ENCODE data around the gene SYPL1. TPM values are rescaled to one million over a fixed set of nuclear protein-coding genes. Genes with fewer than 3 reads are reported as not detected.
"Not testable (repeated sequence)": the region's sequence is repeated elsewhere in the genome, so short reads cannot be mapped to it uniquely, and the experiment has no call there.

SYPL1 gene
- total RNA-seq, 4 donors from 2014 or later, result 83.6 to 135 (median 90.8) TPM

DNA sequence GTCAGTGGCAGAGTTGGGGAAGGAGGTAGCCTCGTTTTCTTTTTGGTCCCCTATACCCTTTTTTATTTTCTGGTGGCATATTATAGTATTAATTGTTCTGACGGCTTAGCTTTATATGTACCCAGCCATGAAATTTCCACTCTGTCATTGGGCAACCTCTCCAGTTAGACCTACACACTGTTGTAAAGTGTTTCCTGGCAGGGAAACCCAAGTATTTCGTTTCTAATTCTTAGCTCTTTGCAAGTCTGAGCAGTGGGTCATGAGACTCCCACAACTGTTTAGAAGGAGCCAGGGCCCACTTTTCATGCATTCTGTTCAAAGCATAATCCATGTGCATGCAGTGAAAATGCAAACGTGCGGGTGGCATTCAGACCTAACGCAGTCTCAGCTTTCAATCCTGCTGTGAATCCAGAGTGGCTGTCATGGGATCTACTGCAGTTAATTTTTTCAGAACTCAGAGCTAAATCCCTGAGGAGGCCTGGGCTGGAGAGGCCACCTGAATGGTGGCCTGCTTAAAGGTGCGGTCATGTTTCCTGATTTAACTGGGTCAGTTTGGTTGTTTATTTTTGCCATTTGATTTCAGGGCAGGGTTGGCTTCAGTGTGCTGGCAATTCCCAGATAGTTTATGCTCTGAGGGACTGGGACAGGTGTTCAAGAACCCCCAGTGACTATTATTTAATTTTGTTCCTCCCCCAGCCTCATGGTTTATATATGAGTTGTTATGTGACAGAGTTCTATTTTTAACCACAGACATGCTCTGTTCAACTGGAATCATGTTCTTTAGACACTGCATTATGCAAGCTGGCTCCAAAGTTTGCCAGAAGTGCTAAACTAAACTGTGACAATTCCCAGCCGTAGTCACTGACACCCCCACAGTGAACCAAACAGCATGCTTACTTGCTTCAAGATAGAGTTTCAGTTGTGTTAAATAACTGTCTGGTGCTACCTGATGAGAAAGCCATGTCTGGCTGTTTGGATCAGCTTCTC is 27.4 kb upstream of the SYPL1 start:
- WGBS, result 47% methylated on average over 8 of the region's 8 CpGs
- H3K4me1 ChIP-seq, result peaks cover 8 to 25% (median 24%) of the 10 kb centered on the region in 4 donors
- no peaks in the 10 kb centered on the region for H3K27me3 ChIP-seq
- peak overlapping the region; percentile 63 to 83 (median 72) for H3K27ac ChIP-seq (replicated peaks in 1 of 4)
- H3K4me3 ChIP-seq, result no peak overlapping the region
- H3K9me3 ChIP-seq, result no peaks in the 10 kb centered on the region
- peak; percentile 88 for DNase-seq (ENCODE audit: extremely low spot score)
- intact Hi-C loops (cut with DNase I), result no loop called here
- no peak for TF ChIP-seq EP300 (IDR thresholded peaks at IDR 0.05)
- TF ChIP-seq POLR2AphosphoS5 (IDR thresholded peaks at IDR 0.05), result peak; percentile 73 to 80
- no peaks in the 10 kb centered on the region for H3K36me3 ChIP-seq

DNA sequence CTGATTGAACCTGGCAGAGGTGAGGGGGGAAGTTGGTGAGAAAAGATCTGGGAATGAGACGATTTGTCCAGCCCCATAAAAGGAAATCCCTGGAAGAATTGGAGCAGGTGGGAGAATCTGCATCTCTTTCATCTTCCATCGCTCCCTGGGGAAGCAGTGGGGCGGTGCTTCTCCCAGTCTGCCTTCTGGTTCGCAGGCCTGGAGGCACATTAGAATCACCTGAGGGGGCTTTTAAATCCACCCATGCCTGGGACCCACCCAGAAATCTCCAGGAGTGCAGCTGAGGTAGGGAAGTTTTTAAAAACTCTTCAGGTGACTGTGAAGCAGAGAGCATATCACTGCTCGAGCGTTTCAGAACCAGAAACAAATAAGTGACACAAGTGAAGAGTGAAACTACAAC is 26.7 kb upstream of the SYPL1 start:
- intact Hi-C loops (cut with DNase I), result no loop called here
- Histone ChIP-seq H3K4me3 (no peak overlapping the region), H3K4me1 (peaks cover 8 to 25% (median 24%) of the 10 kb centered on the region in 4 donors), H3K36me3 (no peaks in the 10 kb centered on the region), H3K27ac (replicated peaks in 1 of 4) (peak overlapping the region; percentile 63 to 83 (median 72)), H3K27me3 (no peaks in the 10 kb centered on the region), H3K9me3 (no peaks in the 10 kb centered on the region)
- WGBS, result 87% methylated on average over 6 of the region's 6 CpGs
- TF ChIP-seq EP300 (IDR thresholded peaks at IDR 0.05) (no peak), POLR2AphosphoS5 (IDR thresholded peaks at IDR 0.05) (no peak), POLR2A (IDR thresholded peaks at IDR 0.05; ENCODE audit: low read depth) (no peak)
- TF ChIP-seq, protein P1, sequence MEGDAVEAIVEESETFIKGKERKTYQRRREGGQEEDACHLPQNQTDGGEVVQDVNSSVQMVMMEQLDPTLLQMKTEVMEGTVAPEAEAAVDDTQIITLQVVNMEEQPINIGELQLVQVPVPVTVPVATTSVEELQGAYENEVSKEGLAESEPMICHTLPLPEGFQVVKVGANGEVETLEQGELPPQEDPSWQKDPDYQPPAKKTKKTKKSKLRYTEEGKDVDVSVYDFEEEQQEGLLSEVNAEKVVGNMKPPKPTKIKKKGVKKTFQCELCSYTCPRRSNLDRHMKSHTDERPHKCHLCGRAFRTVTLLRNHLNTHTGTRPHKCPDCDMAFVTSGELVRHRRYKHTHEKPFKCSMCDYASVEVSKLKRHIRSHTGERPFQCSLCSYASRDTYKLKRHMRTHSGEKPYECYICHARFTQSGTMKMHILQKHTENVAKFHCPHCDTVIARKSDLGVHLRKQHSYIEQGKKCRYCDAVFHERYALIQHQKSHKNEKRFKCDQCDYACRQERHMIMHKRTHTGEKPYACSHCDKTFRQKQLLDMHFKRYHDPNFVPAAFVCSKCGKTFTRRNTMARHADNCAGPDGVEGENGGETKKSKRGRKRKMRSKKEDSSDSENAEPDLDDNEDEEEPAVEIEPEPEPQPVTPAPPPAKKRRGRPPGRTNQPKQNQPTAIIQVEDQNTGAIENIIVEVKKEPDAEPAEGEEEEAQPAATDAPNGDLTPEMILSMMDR (IDR thresholded peaks at IDR 0.05), result no peak
- DNase-seq (ENCODE audit: extremely low spot score), result peak; percentile 24

DNA sequence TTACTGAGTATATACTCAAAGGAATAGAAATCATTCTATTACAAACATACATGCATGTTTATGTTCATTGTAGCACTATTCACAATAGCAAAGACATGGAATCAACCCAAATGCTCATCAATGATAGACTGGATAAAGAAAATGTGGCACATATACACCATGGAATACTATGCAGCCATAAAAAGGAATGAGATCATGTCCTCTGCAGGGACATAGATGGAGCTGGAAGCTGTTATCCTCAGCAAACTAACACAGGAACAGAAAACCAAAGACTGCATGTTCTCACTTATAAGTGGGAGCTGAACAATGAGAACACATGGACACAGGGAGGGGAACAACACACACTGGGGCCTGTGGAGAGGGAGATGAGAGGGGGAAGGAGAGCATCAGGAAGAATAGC is 26.1 kb upstream of the SYPL1 start:
- peaks cover 8 to 25% (median 24%) of the 10 kb centered on the region in 4 donors for H3K4me1 ChIP-seq
- H3K36me3 ChIP-seq; H3K4me3 ChIP-seq; H3K27me3 ChIP-seq; H3K27ac ChIP-seq (replicated peaks in 1 of 4); intact Hi-C loops (cut with DNase I); H3K9me3 ChIP-seq; DNase-seq (ENCODE audit: extremely low spot score): not testable (repeated sequence)

DNA sequence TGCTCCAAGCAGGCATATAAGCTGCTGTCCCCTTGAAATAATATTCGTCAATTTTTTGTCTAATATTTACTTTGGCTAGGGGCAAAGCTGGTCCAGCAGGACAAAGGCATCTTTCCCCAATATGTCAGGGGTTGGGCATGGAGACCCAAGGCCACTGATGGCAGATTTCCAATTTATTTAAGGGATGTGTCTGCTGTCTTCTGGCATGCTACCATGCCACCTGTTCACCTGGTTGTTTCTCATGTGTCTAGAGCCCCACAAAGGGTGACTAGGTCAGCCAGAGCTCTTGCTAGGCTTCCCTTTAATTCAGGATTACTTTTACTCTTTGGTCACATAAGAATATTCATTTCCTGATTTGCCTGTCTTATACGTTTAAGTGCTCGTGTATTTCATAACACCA is 22.1 kb upstream of the SYPL1 start:
- Histone ChIP-seq H3K27ac (replicated peaks in 1 of 4) (no peak overlapping the region), H3K9me3 (no peaks in the 10 kb centered on the region), H3K36me3 (no peaks in the 10 kb centered on the region), H3K4me1 (peaks cover 3 to 6% (median 6%) of the 10 kb centered on the region in 4 donors), H3K27me3 (no peaks in the 10 kb centered on the region), H3K4me3 (no peak overlapping the region)
- WGBS, result 79% methylated on average over 3 of the region's 3 CpGs
- TF ChIP-seq EP300 (IDR thresholded peaks at IDR 0.05) (no peak), POLR2A (IDR thresholded peaks at IDR 0.05; ENCODE audit: low read depth) (no peak), POLR2AphosphoS5 (IDR thresholded peaks at IDR 0.05) (no peak)
- TF ChIP-seq, protein P1 (IDR thresholded peaks at IDR 0.05), result no peak
- intact Hi-C loops (cut with DNase I), result no loop called here
- no peak for DNase-seq (ENCODE audit: extremely low spot score)

DNA sequence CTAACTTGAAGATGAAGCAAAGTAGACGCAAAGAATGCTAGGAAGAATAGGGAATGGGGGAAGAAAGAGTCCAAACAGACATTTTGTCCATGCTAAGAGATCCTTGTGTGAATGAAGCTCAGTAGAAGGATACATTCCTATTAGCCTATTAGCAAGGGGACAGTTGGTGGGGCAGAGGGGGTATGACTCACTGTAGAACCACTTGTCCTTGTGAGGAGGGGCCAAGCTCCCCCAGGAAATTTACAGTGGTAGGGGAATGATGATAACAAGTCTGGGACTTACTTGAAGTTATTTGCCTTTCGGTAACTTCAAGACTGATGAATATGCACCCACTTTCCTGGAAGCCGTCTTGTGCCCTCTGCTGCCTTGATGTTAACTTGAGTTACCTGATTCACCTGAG is 17.2 kb upstream of the SYPL1 start:
- H3K4me1 ChIP-seq, result peaks cover 0 to 24% (median 14%) of the 10 kb centered on the region in 4 donors
- DNase-seq (ENCODE audit: extremely low spot score), result no peak
- no peaks in the 10 kb centered on the region for H3K36me3 ChIP-seq
- H3K27me3 ChIP-seq, result no peaks in the 10 kb centered on the region
- no peaks in the 10 kb centered on the region for H3K9me3 ChIP-seq
- TF ChIP-seq EP300 (IDR thresholded peaks at IDR 0.05), result no peak
- TF ChIP-seq POLR2AphosphoS5 (IDR thresholded peaks at IDR 0.05), result no peak
- TF ChIP-seq POLR2A (IDR thresholded peaks at IDR 0.05; ENCODE audit: low read depth), result no peak
- TF ChIP-seq, protein P1 (IDR thresholded peaks at IDR 0.05), result no peak
- intact Hi-C loops (cut with DNase I), result no loop called here
- WGBS, result 86% methylated on average over 3 of the region's 3 CpGs
- no peak overlapping the region for H3K4me3 ChIP-seq
- H3K27ac ChIP-seq (replicated peaks in 1 of 4), result no peak overlapping the region

Data from esophagus muscularis mucosa (tissue), 4 donors.